DMS 273 (cell line): ENCODE data around the gene ALOX5AP.
"Not testable (repeated sequence)": the region's sequence is repeated elsewhere in the genome, so short reads cannot be mapped to it uniquely, and the experiment has no call there.

ENCODE experiments used
- DNase-seq: peaks from one replicate; lab custom pipeline; 2025; ENCODE audit not compliant: unreplicated experiment; lab: John Stamatoyannopoulos, UW

Gene ALOX5AP

GRCh38 chr13:30737511-30738337, 2.4 kb downstream of the ALOX5AP start:
- no peak for DNase-seq

DNA sequence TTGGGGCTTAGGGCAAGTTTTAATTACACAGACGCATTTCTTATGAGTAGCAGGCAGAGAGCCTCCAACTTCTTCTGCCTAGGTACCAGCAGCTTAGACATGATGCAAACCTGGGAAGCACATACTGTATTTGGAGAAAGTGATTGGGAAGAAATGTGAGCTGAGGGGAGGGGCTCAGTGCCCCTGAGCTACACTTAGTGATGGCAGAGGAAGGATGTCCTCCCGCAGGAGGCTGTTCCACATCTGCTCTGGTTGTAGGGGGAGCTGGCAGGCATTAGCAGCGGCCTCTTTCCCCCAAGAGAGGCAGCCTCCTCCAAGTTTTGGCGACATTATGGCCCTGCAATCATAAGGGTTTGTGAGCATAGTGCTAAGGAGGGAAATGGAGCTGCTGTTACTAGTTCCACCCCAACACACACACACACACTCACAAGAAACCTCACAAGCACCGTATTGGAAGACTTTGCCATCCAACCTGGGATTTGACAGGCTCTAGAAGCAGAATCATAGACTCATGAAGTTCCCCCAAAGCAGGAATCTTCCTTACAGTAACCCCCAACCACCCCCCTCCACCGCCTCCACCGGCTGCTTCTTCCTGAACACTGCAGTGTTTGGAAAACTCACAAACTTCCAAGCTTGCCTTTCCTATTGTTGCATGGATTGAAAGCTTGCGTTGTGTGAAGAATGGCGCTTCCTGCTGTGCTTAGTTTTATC, 3.3 kb downstream of the ALOX5AP start:
- DNase-seq, result peak; percentile 15

DNA sequence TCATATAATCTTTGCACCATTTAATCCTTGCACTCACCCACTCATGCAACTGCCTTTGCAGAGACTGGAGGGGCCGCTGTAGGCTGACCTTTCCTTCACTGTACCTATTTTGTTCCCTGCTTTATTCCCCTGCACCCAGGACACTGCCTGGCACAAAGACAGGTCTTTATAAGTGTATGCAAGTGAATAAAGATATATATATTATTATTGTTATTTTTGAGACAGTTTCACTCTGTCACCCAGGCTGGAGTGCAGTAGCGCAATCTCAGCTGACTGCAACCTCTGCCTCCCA, 3.8 kb downstream of the ALOX5AP start:
- DNase-seq, result no peak

GRCh38 chr13:30739761-30740642, 4.7 kb downstream of the ALOX5AP start:
- DNase-seq, result no peak

DNA sequence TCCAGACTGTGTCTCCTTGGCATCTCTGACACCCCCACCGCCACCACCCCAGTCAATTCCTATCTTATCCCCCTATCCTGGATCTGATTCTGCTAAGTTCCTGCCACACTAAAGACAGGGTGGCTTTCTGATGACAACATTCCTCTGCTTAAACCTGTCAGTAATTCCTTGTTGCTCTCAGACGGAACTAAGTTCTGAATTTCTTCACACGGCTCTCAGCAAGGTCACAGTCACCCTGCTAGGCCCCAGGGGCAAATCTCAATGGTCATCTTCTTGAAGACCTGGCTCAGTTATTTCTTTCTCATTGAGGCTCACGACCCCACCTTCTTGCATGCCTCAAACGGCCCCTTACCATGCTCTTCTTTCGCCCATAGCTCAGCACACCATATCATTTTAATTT, 7.6 kb downstream of the ALOX5AP start:
- no peak for DNase-seq

- DNase-seq, result no peak
These were observed 8.1 kb downstream of the ALOX5AP start for GRCh38 chr13:30743319-30744055.

- DNase-seq, result no peak
These were observed 8.8 kb downstream of the ALOX5AP start for GRCh38 chr13:30744056-30744680.

- no peak for DNase-seq
These were observed 9.3 kb downstream of the ALOX5AP start for GRCh38 chr13:30744681-30745077.

- peak; percentile 12 for DNase-seq
These were observed 10.8 kb downstream of the ALOX5AP start for GRCh38 chr13:30745906-30746686.

- no peak for DNase-seq
These were observed 11.4 kb downstream of the ALOX5AP start for GRCh38 chr13:30746791-30747190.

DNA sequence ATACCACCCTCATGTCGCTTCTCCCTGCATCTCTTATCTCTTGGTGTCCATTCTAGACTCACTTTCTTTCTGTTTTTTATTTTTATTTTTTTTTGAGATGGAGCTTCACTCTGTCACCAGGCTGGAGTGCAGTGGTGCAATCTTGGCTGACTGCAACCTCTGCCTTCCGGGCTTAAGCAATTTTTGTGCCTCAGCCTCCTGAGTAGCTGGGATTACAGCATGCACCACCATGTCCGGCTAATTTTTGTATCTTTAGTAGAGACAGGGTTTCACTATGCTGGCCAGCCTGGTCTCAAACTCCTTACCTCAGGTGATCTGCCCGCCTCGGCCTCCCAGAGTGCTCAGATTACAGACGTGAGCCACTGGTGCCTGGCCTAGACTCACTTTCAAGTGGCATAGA, 12.5 kb downstream of the ALOX5AP start:
- not testable (repeated sequence) for DNase-seq

- DNase-seq, result peak; percentile 4
These were observed 13.4 kb downstream of the ALOX5AP start for GRCh38 chr13:30748717-30749116.

- no peak for DNase-seq
These were observed 14.7 kb downstream of the ALOX5AP start for GRCh38 chr13:30750036-30750435.

- peak; percentile 2 for DNase-seq
These were observed 16.0 kb downstream of the ALOX5AP start for GRCh38 chr13:30751183-30751933.

GRCh38 chr13:30752201-30752797, 17.0 kb downstream of the ALOX5AP start:
- DNase-seq, result no peak

DNA sequence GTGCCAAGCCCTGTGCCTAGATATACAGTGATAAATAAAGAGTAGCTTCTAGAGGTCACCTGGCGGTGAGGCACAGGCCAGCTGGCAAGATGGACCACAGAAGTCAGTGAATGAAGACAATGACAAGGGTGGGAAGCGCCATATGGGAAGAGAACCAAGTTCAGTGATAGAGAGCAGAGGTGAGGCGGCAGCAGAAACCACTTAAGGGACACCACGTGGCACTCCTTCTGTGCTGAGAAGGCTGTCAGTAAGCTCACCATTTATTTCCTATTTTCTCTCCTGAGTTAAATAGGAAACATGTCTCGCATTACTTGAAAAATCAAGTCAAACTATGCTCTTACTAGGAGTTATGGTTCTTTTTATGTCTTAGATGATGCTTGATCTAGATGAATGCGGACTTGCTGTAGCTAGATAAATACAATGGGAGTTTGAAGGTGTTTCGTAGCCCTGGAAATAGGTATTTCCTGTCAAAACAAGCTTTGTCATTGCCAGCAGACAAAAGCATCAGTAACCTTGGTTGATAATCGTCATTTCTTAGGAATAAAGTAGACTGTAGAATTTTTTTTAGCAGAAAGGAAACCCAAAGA, 17.8 kb downstream of the ALOX5AP start:
- peak; percentile 8 for DNase-seq

DNA sequence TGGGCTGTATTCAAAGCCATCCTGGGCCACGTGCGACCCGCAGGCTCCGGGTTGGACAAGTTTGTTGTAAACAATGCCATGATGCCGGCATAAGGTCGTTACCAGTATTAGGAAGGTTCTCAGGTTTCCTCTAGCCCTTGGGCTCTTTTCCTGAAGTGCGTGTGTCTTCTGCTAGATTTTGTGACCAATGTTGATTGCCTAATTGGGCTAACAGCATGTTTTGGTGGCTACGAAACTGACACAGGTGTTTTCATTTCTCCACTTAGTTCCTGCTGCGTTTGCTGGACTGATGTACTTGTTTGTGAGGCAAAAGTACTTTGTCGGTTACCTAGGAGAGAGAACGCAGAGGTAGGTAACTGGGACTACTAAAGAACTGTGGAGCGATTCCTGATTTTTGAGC, 20.3 kb downstream of the ALOX5AP start:
- no peak for DNase-seq

DNA sequence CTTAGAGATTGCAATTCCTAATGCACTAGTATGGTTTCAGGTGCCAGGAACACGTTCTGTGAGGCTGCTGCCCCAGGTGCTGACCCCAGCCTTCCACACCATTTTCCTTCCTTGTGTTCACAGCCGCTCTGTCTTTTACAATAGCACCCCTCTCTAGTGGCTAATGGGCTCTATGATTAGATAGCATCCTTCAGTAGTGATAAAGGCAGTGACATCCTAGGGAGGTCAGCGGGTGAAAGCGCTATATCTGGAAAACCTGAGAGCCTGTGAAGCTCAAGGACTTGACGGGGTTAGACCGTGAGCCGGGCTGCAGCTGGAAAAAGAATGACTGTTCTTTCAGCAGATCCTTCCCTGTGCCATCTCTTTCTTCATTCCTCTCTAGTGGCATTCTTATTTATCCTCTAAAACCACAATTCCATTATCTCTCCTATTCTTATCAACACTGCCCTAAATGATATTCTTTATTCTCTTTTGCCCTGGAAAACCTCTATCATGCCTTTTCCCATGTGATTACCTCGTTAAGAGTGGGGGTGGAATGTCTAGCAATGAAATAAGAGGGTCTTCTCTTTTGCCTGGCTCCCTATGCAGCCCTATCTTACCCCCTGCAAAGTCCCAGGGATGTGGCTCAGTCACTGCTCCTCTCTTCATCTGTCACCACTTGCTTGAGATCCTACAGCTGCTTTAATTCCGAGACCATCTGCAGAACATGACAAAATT, 21.8 kb downstream of the ALOX5AP start:
- no peak for DNase-seq
